GM20431 (cell line): ENCODE data around the gene BEST2.
"Not testable (repeated sequence)": the region's sequence is repeated elsewhere in the genome, so short reads cannot be mapped to it uniquely, and the experiment has no call there.

Source experiments
- in situ Hi-C: fragments of 300-500 bp; cut with MseI, MboI; formaldehyde crosslinking; loops from one replicate; pipeline ENCODE4 v1.15.0; 2020; ENCODE audit warnings: low sequenced_read_pairs; ENCODE audit not compliant: unreplicated experiment

Gene BEST2

GRCh38 chr19:12796146-12797071, 44.8 kb downstream of the BEST2 start:
- in situ Hi-C loops: no loop called here

DNA sequence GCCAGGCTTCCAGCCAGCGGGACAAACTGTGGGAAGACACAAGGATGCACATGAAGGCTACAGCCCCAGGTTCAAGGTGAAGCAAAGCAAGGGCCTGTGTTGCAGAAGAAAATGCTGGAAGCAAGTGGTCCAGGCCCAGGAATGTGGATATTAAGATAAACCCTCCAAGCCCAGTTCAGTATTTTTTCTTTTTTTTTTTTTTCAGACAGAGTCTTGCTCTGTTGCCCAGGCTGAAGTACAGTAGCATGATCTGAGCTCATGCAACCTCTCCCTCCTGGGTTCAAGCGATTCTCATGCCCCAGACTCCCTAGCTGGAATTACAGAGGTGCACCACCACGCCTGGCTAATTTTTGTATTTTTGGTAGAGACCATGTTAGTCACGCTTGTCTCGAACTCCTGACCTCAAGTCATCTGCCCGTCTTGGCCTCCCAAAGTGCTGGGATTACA, 45.6 kb downstream of the BEST2 start:
- in situ Hi-C loops: no loop called here

- in situ Hi-C loops: not testable (repeated sequence)
Observed at GRCh38 chr19:12797607-12798006, 46.0 kb downstream of the BEST2 start.

- in situ Hi-C loops: no loop called here
Observed at GRCh38 chr19:12799742-12800465, 48.3 kb downstream of the BEST2 start.

- in situ Hi-C loops: no loop called here
Observed at GRCh38 chr19:12800466-12800770, 48.8 kb downstream of the BEST2 start.

DNA sequence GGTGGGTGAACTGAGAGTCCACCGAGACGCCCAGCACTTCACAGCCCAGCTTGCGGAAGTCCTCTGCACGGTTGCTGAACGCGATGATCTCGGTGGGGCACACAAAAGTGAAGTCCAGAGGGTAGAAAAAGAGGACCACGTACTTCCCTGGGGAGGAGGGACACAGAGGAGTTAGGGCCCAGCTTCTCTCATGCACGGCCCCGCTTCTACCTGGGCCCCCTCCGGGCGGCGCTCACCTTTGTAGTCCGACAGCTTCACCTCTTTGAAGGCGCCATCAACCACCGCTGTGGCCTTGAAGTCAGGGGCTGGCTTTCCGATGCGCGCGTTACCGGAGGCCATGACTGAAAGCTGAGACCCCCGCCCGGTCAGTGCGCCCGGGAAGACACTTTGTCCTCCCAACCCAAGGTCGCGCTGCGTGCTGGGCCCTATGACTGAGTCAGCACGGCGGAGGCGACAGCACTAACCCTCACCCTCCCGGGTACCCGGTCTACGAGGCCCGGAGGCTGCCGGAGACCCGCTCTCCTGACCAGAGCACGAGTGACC, 49.4 kb downstream of the BEST2 start:
- in situ Hi-C loops: no loop called here

GRCh38 chr19:12801466-12802266, 50.1 kb downstream of the BEST2 start, which contains the start of the genes PRDX2 and THSD8:
Gene PRDX2, minus strand, starts transcription at chr19:12801800. Its CDS starts 539 bp downstream, at chr19:12801261.
Gene THSD8, plus strand, starts transcription at chr19:12802069. Its CDS starts 3 bp downstream, at chr19:12802072.
- in situ Hi-C loops: no loop called here

- in situ Hi-C loops: no loop called here
Observed at GRCh38 chr19:12802267-12803106, 50.9 kb downstream of the BEST2 start.

DNA sequence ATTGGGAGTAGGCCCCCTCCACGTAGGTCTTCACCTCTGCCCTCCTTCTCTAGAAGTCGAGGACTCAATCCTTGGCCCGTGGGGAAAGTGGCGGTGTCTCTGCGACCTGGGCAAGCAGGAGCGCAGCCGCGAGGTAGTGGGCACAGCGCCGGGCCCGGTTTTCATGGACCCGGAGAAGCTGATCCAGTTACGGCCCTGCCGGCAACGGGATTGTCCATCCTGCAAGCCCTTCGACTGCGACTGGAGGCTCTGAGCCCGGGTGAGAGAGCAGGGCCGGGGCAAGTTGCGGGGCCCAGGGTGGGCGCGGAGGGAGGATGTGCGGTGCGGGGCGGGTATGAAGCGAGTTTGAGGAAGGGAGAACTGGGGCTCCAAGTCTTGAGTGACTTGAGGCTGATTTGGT, 52.5 kb downstream of the BEST2 start:
- in situ Hi-C loops: no loop called here

DNA sequence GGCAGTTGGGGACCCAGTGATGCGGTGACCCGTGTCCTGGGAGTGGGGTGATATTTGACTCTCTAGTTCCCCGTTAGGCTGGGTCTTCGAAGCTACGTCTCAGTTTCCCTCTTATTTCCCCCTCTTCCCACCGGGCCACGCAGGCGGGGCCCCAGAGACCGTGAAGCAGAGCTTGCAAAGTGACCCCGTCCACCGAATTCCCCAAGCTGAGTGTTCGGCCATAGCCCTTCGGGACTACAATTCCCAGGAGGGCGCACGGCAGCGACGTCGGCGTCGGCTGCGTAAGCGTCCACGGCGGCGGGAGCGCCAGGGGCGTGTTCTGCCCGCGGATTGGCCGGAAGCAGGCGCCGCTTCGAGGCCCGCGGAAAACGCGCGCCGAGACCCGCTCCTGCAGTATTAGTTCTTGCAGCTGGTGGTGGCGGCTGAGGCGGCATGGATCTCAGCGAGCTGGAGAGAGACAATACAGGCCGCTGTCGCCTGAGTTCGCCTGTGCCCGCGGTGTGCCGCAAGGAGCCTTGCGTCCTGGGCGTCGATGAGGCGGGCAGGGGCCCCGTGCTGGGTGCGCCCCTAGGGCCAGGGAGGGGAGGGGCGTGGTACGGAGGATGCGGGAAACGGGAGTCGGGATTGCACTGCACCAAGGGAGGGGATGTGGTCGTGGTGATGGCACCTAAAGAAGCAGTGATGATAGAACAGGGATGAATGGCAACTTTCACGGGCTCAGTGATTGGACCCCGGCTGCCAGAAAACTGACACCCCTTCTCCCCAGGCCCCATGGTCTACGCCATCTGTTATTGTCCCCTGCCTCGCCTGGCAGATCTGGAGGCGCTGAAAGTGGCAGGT, 54.9 kb downstream of the BEST2 start, which contains the start of gene RNASEH2A:
Gene RNASEH2A, plus strand, starts transcription at position 343 of the 840 bp plus-strand sequence. Its CDS starts 90 bp downstream, at position 433.
- in situ Hi-C loops: no loop called here
